ENCODE data around the gene VASH1. TPM values are rescaled to one million over a fixed set of nuclear protein-coding genes. Genes with fewer than 3 reads are reported as not detected.

Gene VASH1
- total RNA-seq, 3 donors from 2014 or later (not counting 1 experiment from before 2014, with no cell fraction given) = 9.5 to 15.0 (median 13.5) TPM

DNA sequence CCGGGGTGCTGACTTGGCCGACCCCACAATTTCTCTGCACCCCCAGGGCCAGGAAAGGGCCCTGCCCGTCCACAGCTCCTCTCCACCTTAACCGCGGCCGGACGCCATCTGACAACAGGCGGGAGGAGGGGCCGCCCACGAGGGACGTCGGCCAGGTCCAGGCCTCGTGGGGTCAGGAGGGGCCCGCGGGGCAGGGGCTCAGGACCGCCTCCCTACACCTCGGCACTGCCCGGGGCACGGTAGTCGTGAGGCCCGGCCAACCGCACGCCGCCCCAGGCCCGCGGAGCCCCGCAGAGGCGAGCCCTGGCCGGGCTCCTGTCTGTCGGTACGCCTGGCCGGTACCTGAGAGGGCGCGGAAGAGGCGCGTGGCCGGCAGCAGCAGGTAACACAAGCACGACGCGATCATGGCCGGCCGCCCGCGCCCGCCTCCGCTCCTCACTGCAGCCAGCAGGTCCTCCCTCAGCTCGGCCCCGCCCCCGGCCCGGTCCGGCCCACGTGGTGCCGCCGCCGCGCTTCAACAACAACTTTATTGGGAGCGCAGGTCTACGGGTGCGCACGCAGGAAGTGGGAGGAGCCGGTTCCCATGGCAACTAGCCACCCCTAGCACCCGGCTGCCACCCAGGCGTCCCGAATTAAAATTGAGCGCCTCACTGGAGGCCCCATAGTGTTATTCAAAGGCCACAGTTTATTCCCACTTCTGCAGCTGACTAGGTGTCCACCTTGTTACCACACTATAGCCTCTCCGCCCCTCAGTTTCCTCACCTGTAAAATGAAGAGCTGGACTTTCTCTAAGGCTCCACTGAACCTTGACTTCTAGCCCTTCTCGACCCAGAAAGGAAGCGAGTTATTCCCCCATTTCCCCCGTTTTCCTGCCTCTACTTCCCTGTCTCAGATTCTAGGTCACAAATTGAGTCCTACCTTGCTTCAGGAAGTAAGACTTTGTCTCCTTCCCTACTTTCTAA lies 51.4 kb downstream of the VASH1 start, which contains the start of gene ANGEL1:
Gene ANGEL1 (minus strand): TSS at position 461 of the 962 bp plus-strand sequence. CDS start 55 bp downstream, at position 406.
- H3K27me3 Mint-ChIP-seq (ENCODE audit: low read depth in 2 of 2) = no peaks in the 10 kb centered on the region

DNA sequence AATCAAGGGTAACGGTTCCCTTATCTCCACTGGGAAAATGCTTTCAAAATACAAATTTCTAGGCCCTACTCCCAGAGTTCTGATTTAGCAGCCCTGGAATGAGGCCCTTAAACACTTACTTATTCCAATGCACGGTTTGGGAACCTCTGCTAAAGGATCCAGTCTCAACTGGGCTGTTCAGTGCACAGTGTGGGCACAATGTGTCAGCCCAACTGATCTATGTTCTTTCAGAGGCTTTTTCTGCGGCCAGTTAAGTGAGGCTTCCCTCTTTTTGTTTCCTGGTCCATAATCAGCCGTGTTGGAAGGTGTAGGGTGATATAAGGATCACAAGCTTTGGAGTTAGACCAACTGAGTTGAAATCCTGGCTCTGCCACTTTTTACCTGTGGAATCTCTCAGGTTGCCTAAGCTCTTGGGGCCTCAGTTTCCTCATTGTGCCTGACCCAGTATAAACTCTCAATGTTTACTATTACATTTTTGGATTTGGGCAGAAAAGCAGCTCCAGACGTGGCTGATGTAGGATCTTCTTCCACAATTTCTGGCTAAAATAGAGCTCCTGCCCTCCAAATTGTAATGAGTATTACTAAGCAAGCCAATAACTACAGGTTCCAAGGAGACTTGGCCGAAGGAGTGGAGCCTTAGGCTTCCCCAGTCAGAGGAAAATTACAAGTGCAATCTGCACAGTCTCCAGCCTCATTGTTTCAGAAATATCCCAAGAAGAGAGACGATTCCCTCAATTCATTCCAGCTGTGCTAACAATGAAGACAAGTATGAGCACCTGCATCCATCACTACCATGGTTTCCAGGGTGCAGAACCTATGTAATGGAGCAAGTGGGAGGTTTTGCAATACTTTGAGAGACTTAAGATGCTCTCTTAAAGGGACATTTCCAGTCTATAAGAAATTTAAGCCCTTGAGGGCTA lies 53.7 kb downstream of the VASH1 start:
- Histone ChIP-seq H3K9me3 (ENCODE audit: control insufficient read depth, insufficient read depth, low read length) (no peaks in the 10 kb centered on the region), H3K27ac (ENCODE audit: low read length) (no peak overlapping the region), H3K36me3 (ENCODE audit: control insufficient read depth, insufficient read depth, low read length) (no peaks in the 10 kb centered on the region), H3K4me3 (ENCODE audit: low read length) (no peak overlapping the region), H3K4me1 (ENCODE audit: control insufficient read depth, insufficient read depth, low read length) (peaks cover 21% of the 10 kb centered on the region), H3K27me3 (ENCODE audit: control insufficient read depth, insufficient read depth, low read length) (no peaks in the 10 kb centered on the region)
- Mint-ChIP-seq H3K27ac (no peak overlapping the region), H3K9me3 (no peaks in the 10 kb centered on the region), H3K36me3 (no peaks in the 10 kb centered on the region), H3K4me3 (no peak overlapping the region), H3K27me3 (ENCODE audit: low read depth in 2 of 2) (peaks cover 0 to 8% of the 10 kb centered on the region in 2 donors), H3K4me1 (peaks cover 25 to 30% of the 10 kb centered on the region in 2 donors)
- no peak for ATAC-seq
- intact Hi-C loops (cut with micrococcal nuclease) = no loop called here
- TF ChIP-seq, protein P1, sequence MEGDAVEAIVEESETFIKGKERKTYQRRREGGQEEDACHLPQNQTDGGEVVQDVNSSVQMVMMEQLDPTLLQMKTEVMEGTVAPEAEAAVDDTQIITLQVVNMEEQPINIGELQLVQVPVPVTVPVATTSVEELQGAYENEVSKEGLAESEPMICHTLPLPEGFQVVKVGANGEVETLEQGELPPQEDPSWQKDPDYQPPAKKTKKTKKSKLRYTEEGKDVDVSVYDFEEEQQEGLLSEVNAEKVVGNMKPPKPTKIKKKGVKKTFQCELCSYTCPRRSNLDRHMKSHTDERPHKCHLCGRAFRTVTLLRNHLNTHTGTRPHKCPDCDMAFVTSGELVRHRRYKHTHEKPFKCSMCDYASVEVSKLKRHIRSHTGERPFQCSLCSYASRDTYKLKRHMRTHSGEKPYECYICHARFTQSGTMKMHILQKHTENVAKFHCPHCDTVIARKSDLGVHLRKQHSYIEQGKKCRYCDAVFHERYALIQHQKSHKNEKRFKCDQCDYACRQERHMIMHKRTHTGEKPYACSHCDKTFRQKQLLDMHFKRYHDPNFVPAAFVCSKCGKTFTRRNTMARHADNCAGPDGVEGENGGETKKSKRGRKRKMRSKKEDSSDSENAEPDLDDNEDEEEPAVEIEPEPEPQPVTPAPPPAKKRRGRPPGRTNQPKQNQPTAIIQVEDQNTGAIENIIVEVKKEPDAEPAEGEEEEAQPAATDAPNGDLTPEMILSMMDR (IDR thresholded peaks at IDR 0.05) = no peak
- DNase-seq = no peak
- 92% methylated on average over 7 of the region's 7 CpGs for WGBS (ENCODE audit: insufficient coverage)

More for the DNA sequence above, 51.4 kb downstream of the VASH1 start, which contains the start of gene ANGEL1:
- TF ChIP-seq, protein P1 (IDR thresholded peaks at IDR 0.05) = no peak
- H3K4me3 Mint-ChIP-seq = peak within 1 kb of the TSS; percentile 90
- no peaks in the 10 kb centered on the region for H3K36me3 Mint-ChIP-seq
- H3K9me3 Mint-ChIP-seq = no peaks in the 10 kb centered on the region
- peak; percentile 92 to 98 (median 94) for ATAC-seq
- DNase-seq = peak; percentile 98 to 99
- H3K4me1 ChIP-seq (ENCODE audit: control insufficient read depth, insufficient read depth, low read length) = peaks cover 21% of the 10 kb centered on the region
- no peaks in the 10 kb centered on the region for H3K27me3 ChIP-seq (ENCODE audit: control insufficient read depth, insufficient read depth, low read length)
- peak within 1 kb of the TSS; percentile 86 for H3K27ac ChIP-seq (ENCODE audit: low read length)
- WGBS (ENCODE audit: insufficient coverage) = 2% methylated on average over 69 of the region's 69 CpGs
- no peaks in the 10 kb centered on the region for H3K9me3 ChIP-seq (ENCODE audit: control insufficient read depth, insufficient read depth, low read length)
- H3K4me1 Mint-ChIP-seq = peaks cover 25 to 30% of the 10 kb centered on the region in 2 donors
- intact Hi-C loops (cut with micrococcal nuclease) = loop anchor here (2.0 kb wide), 1 partner anchor 44 kb away; no protein-coding TSS in a partner anchor
- H3K36me3 ChIP-seq (ENCODE audit: control insufficient read depth, insufficient read depth, low read length) = peaks cover 7% of the 10 kb centered on the region
- H3K27ac Mint-ChIP-seq = peak within 1 kb of the TSS; percentile 88 to 95
- peak within 1 kb of the TSS; percentile 65 for H3K4me3 ChIP-seq (ENCODE audit: low read length)

DNA sequence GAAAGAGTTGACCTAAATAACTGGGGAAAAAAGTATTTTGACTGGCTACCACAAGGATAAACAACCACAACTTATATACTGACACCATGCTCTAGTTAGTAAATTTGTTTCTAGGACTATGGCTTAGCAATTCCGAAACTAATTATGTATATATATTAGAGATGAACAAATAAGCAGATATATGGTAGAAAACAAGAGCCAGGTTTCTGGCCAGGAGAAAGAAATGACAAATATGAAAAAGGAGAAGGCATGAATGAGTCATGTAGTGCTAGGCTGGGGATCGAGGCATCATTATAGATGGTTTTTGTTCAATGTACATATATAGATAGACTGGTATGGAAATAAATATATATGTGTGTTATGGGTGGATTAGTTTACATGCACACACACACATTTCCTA lies 59.4 kb downstream of the VASH1 start:
- no peaks in the 10 kb centered on the region for H3K9me3 Mint-ChIP-seq
- no peak for DNase-seq
- WGBS (ENCODE audit: insufficient coverage) = 78% methylated on average over 1 of the region's 2 CpGs

More for the DNA sequence above, 59.4 kb downstream of the VASH1 start:
- TF ChIP-seq, protein P1 (IDR thresholded peaks at IDR 0.05) = no peak
- ATAC-seq = no peak
- Mint-ChIP-seq H3K27me3 (ENCODE audit: low read depth in 2 of 2) (peaks cover 8 to 18% of the 10 kb centered on the region in 2 donors), H3K4me1 (no peaks in the 10 kb centered on the region), H3K36me3 (no peaks in the 10 kb centered on the region), H3K4me3 (no peak overlapping the region), H3K27ac (no peak overlapping the region)
- H3K36me3 ChIP-seq (ENCODE audit: control insufficient read depth, insufficient read depth, low read length) = no peaks in the 10 kb centered on the region
- H3K27ac ChIP-seq (ENCODE audit: low read length) = no peak overlapping the region
- H3K4me1 ChIP-seq (ENCODE audit: control insufficient read depth, insufficient read depth, low read length) = no peaks in the 10 kb centered on the region
- H3K27me3 ChIP-seq (ENCODE audit: control insufficient read depth, insufficient read depth, low read length) = peaks cover 3% of the 10 kb centered on the region
- H3K9me3 ChIP-seq (ENCODE audit: control insufficient read depth, insufficient read depth, low read length) = no peaks in the 10 kb centered on the region
- intact Hi-C loops (cut with micrococcal nuclease) = no loop called here
- no peak overlapping the region for H3K4me3 ChIP-seq (ENCODE audit: low read length)
